Natural killer cell treated with Interleukin-12 subunit alpha and Interleukin-12 subunit beta and Interleukin-15 and Interleukin-18, amount 100 ng/mL, for 72 hours (primary cell): Measurements from ENCODE around the gene INPP4B. TPM values are rescaled to one million over a fixed set of nuclear protein-coding genes. Genes with fewer than 3 reads are reported as not detected.

Experiments
- ATAC-seq, 2 donors: fragments of 150-1000 bp; cut with Tn5 transposase in 1 of 2; sonication (Bioruptor Pico), chemical (Tn5 transposase) in 1 of 2; 2 replicates each; pipeline ENCODE4 v1.10.0; 2021
- DNase-seq: peaks from one replicate; pipeline ENCODE4 v3.0.0; 2022; ENCODE audit warnings: low spot score
- H3K27ac Mint-ChIP-seq, 2 donors: 1 replicate in 1 of 2; 2 replicates in 1 of 2; pipeline ENCODE4 v1.8.0; 2022; ENCODE audit warnings: mixed read lengths in 2 of 2, mild to moderate bottlenecking in 1 of 2, moderate library complexity in 1 of 2
- H3K27me3 Mint-ChIP-seq, 2 donors: 1 replicate in 1 of 2; 2 replicates in 1 of 2; pipeline ENCODE4 v1.8.0; 2022; ENCODE audit warnings: mixed read lengths in 2 of 2
- H3K36me3 Mint-ChIP-seq: one replicate; pipeline ENCODE4 v1.8.0; 2022; ENCODE audit warnings: mixed read lengths
- H3K4me1 Mint-ChIP-seq, 2 donors: 1 replicate in 1 of 2; 2 replicates in 1 of 2; pipeline ENCODE4 v1.8.0; 2022; ENCODE audit warnings: low read depth in 2 of 2, mixed read lengths in 2 of 2, mild to moderate bottlenecking in 1 of 2
- H3K4me3 Mint-ChIP-seq: one replicate; pipeline ENCODE4 v1.8.0; 2022; ENCODE audit warnings: mixed read lengths
- H3K9me3 Mint-ChIP-seq: 2 replicates; pipeline ENCODE4 v1.8.0; 2022; ENCODE audit warnings: mixed read lengths
- total RNA-seq, 2 donors: library from RNA; stranded (reverse); gene quantifications; one replicate each; pipeline ENCODE4 v1.2.3, GENCODE V29; 2022

The INPP4B gene
- total RNA-seq, 2 donors from 2014 or later, result 3.2 to 25.6 TPM

GRCh38 chr4:142354041-142354440, 492.1 kb downstream of the INPP4B start:
- Mint-ChIP-seq H3K27me3 (no peaks in the 10 kb centered on the region), H3K27ac (peak overlapping the region; percentile 48 to 55), H3K4me3 (no peak overlapping the region), H3K4me1 (peaks cover 20 to 38% of the 10 kb centered on the region in 2 donors), H3K9me3 (no peaks in the 10 kb centered on the region), H3K36me3 (no peaks in the 10 kb centered on the region)
- ATAC-seq, result no peak
- no peak for DNase-seq

GRCh38 chr4:142353149-142353738, 492.9 kb downstream of the INPP4B start:
- Mint-ChIP-seq H3K4me1 (peaks cover 20 to 38% of the 10 kb centered on the region in 2 donors), H3K9me3 (no peaks in the 10 kb centered on the region), H3K36me3 (no peaks in the 10 kb centered on the region), H3K27me3 (no peaks in the 10 kb centered on the region), H3K4me3 (no peak overlapping the region), H3K27ac (peak overlapping the region in 1 of 2 donors; percentile 27)
- ATAC-seq, result no peak
- no peak for DNase-seq

- DNase-seq, result no peak
- no peak for ATAC-seq
- H3K4me1 Mint-ChIP-seq, result peaks cover 20 to 38% of the 10 kb centered on the region in 2 donors
- H3K27me3 Mint-ChIP-seq, result no peaks in the 10 kb centered on the region
- H3K27ac Mint-ChIP-seq, result peak overlapping the region in 1 of 2 donors; percentile 27
- no peaks in the 10 kb centered on the region for H3K9me3 Mint-ChIP-seq
- H3K36me3 Mint-ChIP-seq, result no peaks in the 10 kb centered on the region
- H3K4me3 Mint-ChIP-seq, result no peak overlapping the region
Measured at GRCh38 chr4:142352712-142353111, 493.4 kb downstream of the INPP4B start.

- Mint-ChIP-seq H3K36me3 (no peaks in the 10 kb centered on the region), H3K4me1 (peaks cover 20 to 36% of the 10 kb centered on the region in 2 donors), H3K4me3 (no peak overlapping the region), H3K9me3 (no peaks in the 10 kb centered on the region), H3K27me3 (no peaks in the 10 kb centered on the region), H3K27ac (peak overlapping the region in 1 of 2 donors; percentile 18)
- no peak for ATAC-seq
- no peak for DNase-seq
Measured at GRCh38 chr4:142351958-142352357, 494.1 kb downstream of the INPP4B start.

GRCh38 chr4:142350871-142351270, 495.2 kb downstream of the INPP4B start:
- H3K4me3 Mint-ChIP-seq, result no peak overlapping the region
- H3K4me1 Mint-ChIP-seq, result peaks cover 15 to 29% of the 10 kb centered on the region in 2 donors
- no peaks in the 10 kb centered on the region for H3K36me3 Mint-ChIP-seq
- H3K27me3 Mint-ChIP-seq, result no peaks in the 10 kb centered on the region
- H3K9me3 Mint-ChIP-seq, result no peaks in the 10 kb centered on the region
- DNase-seq (no peak), ATAC-seq (no peak)
- peak overlapping the region in 1 of 2 donors; percentile 18 for H3K27ac Mint-ChIP-seq

- no peak overlapping the region for H3K27ac Mint-ChIP-seq
- peaks cover 0 to 6% of the 10 kb centered on the region in 2 donors for H3K4me1 Mint-ChIP-seq
- H3K4me3 Mint-ChIP-seq, result no peak overlapping the region
Measured at GRCh38 chr4:142348613-142349021, 497.5 kb downstream of the INPP4B start.

DNA sequence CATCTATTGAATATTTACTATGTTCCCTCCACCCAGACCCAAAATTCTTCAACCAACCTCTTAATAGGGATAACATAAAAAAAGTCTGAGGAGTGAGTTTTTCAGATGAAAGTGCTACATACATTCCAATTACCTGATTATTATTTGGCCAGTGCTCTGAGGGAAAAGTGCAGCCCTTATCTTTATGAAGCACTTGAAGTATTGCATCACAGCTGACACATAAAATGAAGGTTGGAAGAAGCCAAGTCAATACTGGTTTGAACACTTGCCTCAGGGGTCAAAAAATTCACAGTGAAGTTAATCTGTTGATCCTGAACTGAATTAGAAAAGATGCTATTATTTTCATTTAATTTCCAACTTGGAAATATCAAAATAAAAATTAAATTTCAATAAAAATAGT, 498.9 kb downstream of the INPP4B start:
- H3K9me3 Mint-ChIP-seq, result no peaks in the 10 kb centered on the region
- H3K4me3 Mint-ChIP-seq, result no peak overlapping the region
- H3K27ac Mint-ChIP-seq, result no peak overlapping the region
- no peaks in the 10 kb centered on the region for H3K27me3 Mint-ChIP-seq
- DNase-seq (no peak), ATAC-seq (no peak)
- peaks cover 0 to 3% of the 10 kb centered on the region in 2 donors for H3K4me1 Mint-ChIP-seq
- no peaks in the 10 kb centered on the region for H3K36me3 Mint-ChIP-seq

More at GRCh38 chr4:142348613-142349021, 497.5 kb downstream of the INPP4B start:
- H3K9me3 Mint-ChIP-seq, result no peaks in the 10 kb centered on the region
- ATAC-seq (no peak), DNase-seq (no peak)
- no peaks in the 10 kb centered on the region for H3K36me3 Mint-ChIP-seq
- H3K27me3 Mint-ChIP-seq, result no peaks in the 10 kb centered on the region

DNA sequence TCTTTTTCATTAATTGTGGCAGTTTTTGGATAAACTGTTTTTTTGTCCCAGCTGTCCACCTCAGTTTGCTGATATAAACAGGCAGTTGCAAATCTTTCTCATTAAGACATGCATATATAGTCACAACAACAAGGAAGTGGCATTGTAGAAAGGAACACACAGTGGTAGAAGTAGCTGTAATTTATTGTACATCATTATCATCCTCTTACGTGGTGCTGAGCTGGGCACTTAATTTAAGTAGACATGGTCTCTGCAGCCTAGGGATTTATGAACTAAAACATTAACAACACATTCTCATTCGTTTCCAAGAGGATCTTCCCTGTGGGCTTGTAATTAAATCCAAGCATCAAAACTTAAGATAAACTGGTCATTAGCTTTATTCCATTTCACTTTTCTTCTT, 500.2 kb downstream of the INPP4B start:
- H3K36me3 Mint-ChIP-seq, result no peaks in the 10 kb centered on the region
- no peak overlapping the region for H3K27ac Mint-ChIP-seq
- no peaks in the 10 kb centered on the region for H3K27me3 Mint-ChIP-seq
- no peak overlapping the region for H3K4me3 Mint-ChIP-seq
- ATAC-seq (no peak), DNase-seq (no peak)
- H3K9me3 Mint-ChIP-seq, result no peaks in the 10 kb centered on the region
- H3K4me1 Mint-ChIP-seq, result peaks cover 0 to 3% of the 10 kb centered on the region in 2 donors

- no peak overlapping the region for H3K27ac Mint-ChIP-seq
- peaks cover 0 to 2% of the 10 kb centered on the region in 2 donors for H3K4me1 Mint-ChIP-seq
- DNase-seq (no peak), ATAC-seq (no peak)
- H3K9me3 Mint-ChIP-seq, result no peaks in the 10 kb centered on the region
- H3K36me3 Mint-ChIP-seq, result no peaks in the 10 kb centered on the region
- H3K4me3 Mint-ChIP-seq, result no peak overlapping the region
- H3K27me3 Mint-ChIP-seq, result no peaks in the 10 kb centered on the region
Measured at GRCh38 chr4:142341268-142341667, 504.8 kb downstream of the INPP4B start.

DNA sequence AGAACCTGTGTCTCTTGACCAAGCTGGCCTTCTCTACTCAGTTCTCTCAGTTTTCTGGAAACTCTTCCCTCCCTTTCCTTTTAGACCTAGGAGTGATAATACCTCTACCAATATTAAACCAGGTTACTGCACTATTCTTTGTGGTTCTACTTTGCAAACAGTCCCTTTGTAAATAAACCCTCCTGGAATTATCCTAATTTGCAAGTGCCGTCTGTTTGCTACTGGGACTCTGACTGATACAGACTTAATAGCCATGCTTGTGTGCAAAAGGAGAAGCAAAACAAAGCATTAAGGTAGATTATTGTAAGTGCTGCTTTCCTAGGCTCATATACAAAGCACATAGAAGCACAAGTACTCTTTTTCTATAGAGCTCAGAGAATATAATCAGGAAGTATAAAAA, 507.0 kb downstream of the INPP4B start:
- H3K27me3 Mint-ChIP-seq, result no peaks in the 10 kb centered on the region
- no peak overlapping the region for H3K4me3 Mint-ChIP-seq
- no peaks in the 10 kb centered on the region for H3K36me3 Mint-ChIP-seq
- H3K27ac Mint-ChIP-seq, result no peak overlapping the region
- H3K9me3 Mint-ChIP-seq, result no peaks in the 10 kb centered on the region
- ATAC-seq (no peak), DNase-seq (no peak)
- H3K4me1 Mint-ChIP-seq, result no peaks in the 10 kb centered on the region

DNA sequence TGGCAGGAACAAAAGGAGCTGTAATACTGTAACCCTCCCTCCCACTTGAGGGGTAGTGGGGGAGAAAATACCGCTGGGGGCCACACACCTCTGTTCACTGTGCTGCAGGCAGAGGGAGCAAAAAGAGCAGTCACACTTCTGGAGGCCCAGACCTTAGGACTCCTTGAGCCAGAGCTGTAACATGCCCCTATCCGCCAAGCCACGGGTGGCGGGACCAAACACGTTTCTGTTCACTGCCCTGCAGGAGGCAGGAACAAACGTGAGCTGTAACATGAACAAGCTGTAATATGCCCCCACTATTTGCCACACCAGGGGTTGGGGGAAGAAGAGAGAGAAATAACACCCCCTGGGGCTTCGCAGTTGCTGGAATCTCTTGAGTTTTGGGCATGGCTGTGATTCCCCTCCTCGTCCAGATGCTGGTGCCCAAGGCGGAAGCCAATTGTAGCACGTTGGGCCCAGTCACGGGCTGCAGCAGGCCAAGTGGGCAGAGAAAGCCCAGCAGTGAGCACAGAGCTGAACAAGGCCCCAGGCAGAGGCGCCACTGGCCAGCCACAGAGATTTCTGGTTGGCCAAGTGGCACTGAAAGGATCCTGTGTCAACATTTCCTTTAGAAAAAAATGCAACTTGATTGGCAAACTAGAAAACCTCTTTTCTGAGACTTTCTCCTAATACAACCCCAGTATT, 509.7 kb downstream of the INPP4B start:
- Mint-ChIP-seq H3K27ac (no peak overlapping the region), H3K36me3 (no peaks in the 10 kb centered on the region), H3K4me1 (no peaks in the 10 kb centered on the region), H3K9me3 (no peaks in the 10 kb centered on the region), H3K27me3 (no peaks in the 10 kb centered on the region), H3K4me3 (no peak overlapping the region)
- ATAC-seq (peak in 1 of 2 donors; percentile 32), DNase-seq (no peak)

- H3K36me3 Mint-ChIP-seq, result no peaks in the 10 kb centered on the region
- H3K4me3 Mint-ChIP-seq, result no peak overlapping the region
- ATAC-seq (no peak), DNase-seq (no peak)
- no peaks in the 10 kb centered on the region for H3K9me3 Mint-ChIP-seq
- no peaks in the 10 kb centered on the region for H3K27me3 Mint-ChIP-seq
- H3K27ac Mint-ChIP-seq, result no peak overlapping the region
- H3K4me1 Mint-ChIP-seq, result no peaks in the 10 kb centered on the region
Measured at GRCh38 chr4:142334931-142335330, 511.2 kb downstream of the INPP4B start.

GRCh38 chr4:142331646-142332045, 514.5 kb downstream of the INPP4B start:
- no peaks in the 10 kb centered on the region for H3K36me3 Mint-ChIP-seq
- no peak overlapping the region for H3K4me3 Mint-ChIP-seq
- H3K9me3 Mint-ChIP-seq, result no peaks in the 10 kb centered on the region
- H3K4me1 Mint-ChIP-seq, result no peaks in the 10 kb centered on the region
- ATAC-seq (no peak), DNase-seq (no peak)
- H3K27me3 Mint-ChIP-seq, result no peaks in the 10 kb centered on the region
- no peak overlapping the region for H3K27ac Mint-ChIP-seq

- no peak for DNase-seq
- H3K27me3 Mint-ChIP-seq, result no peaks in the 10 kb centered on the region
- H3K4me3 Mint-ChIP-seq, result no peak overlapping the region
- no peaks in the 10 kb centered on the region for H3K9me3 Mint-ChIP-seq
- no peak for ATAC-seq
- no peaks in the 10 kb centered on the region for H3K4me1 Mint-ChIP-seq
- no peak overlapping the region for H3K27ac Mint-ChIP-seq
- no peaks in the 10 kb centered on the region for H3K36me3 Mint-ChIP-seq
Measured at GRCh38 chr4:142331132-142331531, 515.0 kb downstream of the INPP4B start.
